HEK293 (cell line): Measurements from ENCODE around the gene RPS21.

Experiments
- CTCF ChIA-PET: fragments of 350-600 bp; formaldehyde crosslinking; extraction: SDS; loops from one replicate; lab custom pipeline; 2021; ENCODE audit warnings: antibody characterized with exemption; lab: Yijun Ruan, JAX
- POLR2A ChIA-PET: fragments of 300-600 bp; formaldehyde crosslinking; extraction: SDS; loops from one replicate; lab custom pipeline; 2020; ENCODE audit warnings: antibody characterized with exemption, inconsistent platforms; lab: Yijun Ruan, JAX
- H3K27ac ChIP-seq: fragments of 200-500 bp; sonication (Bioruptor generic); 2 replicates; pipeline ENCODE4 v1.5.1; 2014; ENCODE audit warnings: low read depth, low read length, control low read depth, inconsistent platforms; ENCODE audit errors: extremely low read depth
- H3K36me3 ChIP-seq, 2 experiments: fragments of 200-500 bp in 1 of 2; sonication (Bioruptor generic) in 1 of 2; 1 replicate in 1 of 2; 2 replicates in 1 of 2; pipeline ENCODE4 v1.5.1; 2014 to 2017; ENCODE audit warnings: inconsistent platforms in 2 of 2, low read length in 2 of 2; ENCODE audit not compliant: control insufficient read depth in 2 of 2, insufficient read depth in 1 of 2
- H3K4me1 ChIP-seq: fragments of 200-500 bp; sonication (Bioruptor generic); 2 replicates; pipeline ENCODE4 v1.5.1; 2014; ENCODE audit warnings: mild to moderate bottlenecking, low read length, inconsistent platforms; ENCODE audit not compliant: control insufficient read depth, insufficient read depth
- H3K4me3 ChIP-seq: 2 replicates; pipeline ENCODE4 v1.5.1; 2011; ENCODE audit warnings: low read depth, mild to moderate bottlenecking, control low read depth, low read length, moderate library complexity
- H3K9me3 ChIP-seq: fragments of 200-500 bp; sonication (Bioruptor generic); 2 replicates; pipeline ENCODE4 v1.5.1; 2014; ENCODE audit warnings: low read depth, low read length, inconsistent platforms; ENCODE audit not compliant: control insufficient read depth, insufficient read depth
- BCL11B ChIP-seq: fragments of 450-650 bp; formaldehyde crosslinking; IDR thresholded peaks from 2 replicates; pipeline ENCODE4 v1.5.1; 2016; ENCODE audit warnings: low read depth, missing biosample characterization, missing genetic modification characterization
- FEZF1 ChIP-seq: fragments of 450-650 bp; formaldehyde crosslinking; IDR thresholded peaks from 2 replicates; pipeline ENCODE4 v1.5.1; 2016; ENCODE audit warnings: missing biosample characterization, missing genetic modification characterization
- GLIS2 ChIP-seq: fragments of 450-650 bp; formaldehyde crosslinking; IDR thresholded peaks from 2 replicates; pipeline ENCODE4 v1.5.1; 2016; ENCODE audit warnings: missing biosample characterization, missing genetic modification characterization
- KLF16 ChIP-seq: fragments of 450-650 bp; formaldehyde crosslinking; IDR thresholded peaks from 2 replicates; pipeline ENCODE4 v1.5.1; 2017; ENCODE audit warnings: missing biosample characterization, missing genetic modification characterization
- SP2 ChIP-seq: fragments of 450-650 bp; formaldehyde crosslinking; IDR thresholded peaks from 2 replicates; pipeline ENCODE4 v1.5.1; 2016; ENCODE audit warnings: missing biosample characterization, missing genetic modification characterization
- SP7 ChIP-seq: fragments of 450-650 bp; formaldehyde crosslinking; IDR thresholded peaks from 2 replicates; pipeline ENCODE4 v1.5.1; 2016; ENCODE audit warnings: missing biosample characterization, missing genetic modification characterization
- ZBTB7A ChIP-seq: fragments of 450-650 bp; formaldehyde crosslinking; IDR thresholded peaks from 2 replicates; pipeline ENCODE4 v1.5.1; 2016; ENCODE audit warnings: low read depth, missing biosample characterization, missing genetic modification characterization
- ZBTB8A ChIP-seq: fragments of 450-650 bp; formaldehyde crosslinking; IDR thresholded peaks from 2 replicates; pipeline ENCODE4 v1.5.1; 2016; ENCODE audit warnings: missing biosample characterization, missing genetic modification characterization
- ZNF114 ChIP-seq: fragments of 450-650 bp; formaldehyde crosslinking; IDR thresholded peaks from 2 replicates; pipeline ENCODE4 v1.5.0; 2017; ENCODE audit warnings: missing biosample characterization, missing genetic modification characterization
- ZNF132 ChIP-seq: fragments of 450-650 bp; formaldehyde crosslinking; IDR thresholded peaks from 2 replicates; pipeline ENCODE4 v1.5.1; 2017; ENCODE audit warnings: missing biosample characterization, missing genetic modification characterization, borderline replicate concordance
- ZNF155 ChIP-seq: fragments of 450-650 bp; formaldehyde crosslinking; IDR thresholded peaks from 2 replicates; pipeline ENCODE4 v1.5.1; 2016; ENCODE audit warnings: missing biosample characterization, missing genetic modification characterization
- ZNF292 ChIP-seq: fragments of 450-650 bp; formaldehyde crosslinking; IDR thresholded peaks from 2 replicates; pipeline ENCODE4 v1.5.1; 2016; ENCODE audit warnings: low read depth, missing biosample characterization, missing genetic modification characterization, borderline replicate concordance
- ZNF302 ChIP-seq: fragments of 450-650 bp; formaldehyde crosslinking; IDR thresholded peaks from 2 replicates; pipeline ENCODE4 v1.5.1; 2016; ENCODE audit warnings: missing biosample characterization, missing genetic modification characterization, low read depth
- ZNF423 ChIP-seq: fragments of 450-650 bp; formaldehyde crosslinking; IDR thresholded peaks from 2 replicates; pipeline ENCODE4 v1.5.1; 2016; ENCODE audit warnings: missing biosample characterization, missing genetic modification characterization
- ZNF600 ChIP-seq: fragments of 450-650 bp; formaldehyde crosslinking; IDR thresholded peaks from 2 replicates; pipeline ENCODE4 v1.5.1; 2016; ENCODE audit warnings: missing biosample characterization, missing genetic modification characterization
- ZNF610 ChIP-seq: fragments of 450-650 bp; formaldehyde crosslinking; IDR thresholded peaks from 2 replicates; pipeline ENCODE4 v1.5.1; 2016; ENCODE audit warnings: missing biosample characterization, missing genetic modification characterization, borderline replicate concordance
- ZNF624 ChIP-seq: fragments of 450-650 bp; formaldehyde crosslinking; IDR thresholded peaks from 2 replicates; pipeline ENCODE4 v1.5.1; 2017; ENCODE audit warnings: missing biosample characterization, missing genetic modification characterization
- TF ChIP-seq, protein P1 (sequence below): fragments of 450-650 bp; IDR thresholded peaks from 2 replicates; pipeline ENCODE4 v1.5.1; 2018; ENCODE audit warnings: missing biosample characterization, mild to moderate bottlenecking, missing genetic modification characterization
- TF ChIP-seq, protein P2 (sequence below): fragments of 450-650 bp; formaldehyde crosslinking; IDR thresholded peaks from 2 replicates; pipeline ENCODE4 v1.5.1; 2016; ENCODE audit warnings: missing biosample characterization, missing genetic modification characterization, borderline replicate concordance
- TF ChIP-seq, protein P3 (sequence below): fragments of 450-650 bp; formaldehyde crosslinking; IDR thresholded peaks from 2 replicates; pipeline ENCODE4 v1.5.1; 2016; ENCODE audit warnings: missing biosample characterization, missing genetic modification characterization
- TF ChIP-seq, protein P4 (sequence below): sonication (generic); formaldehyde crosslinking; IDR thresholded peaks from 2 replicates; pipeline ENCODE4 v1.8.1; 2022; ENCODE audit warnings: mild to moderate bottlenecking, moderate library complexity, missing genetic modification reagents
- TF ChIP-seq, protein P5 (sequence below): fragments of 450-650 bp; formaldehyde crosslinking; IDR thresholded peaks from 2 replicates; pipeline ENCODE4 v1.5.0; 2017; ENCODE audit warnings: missing biosample characterization, missing genetic modification characterization, borderline replicate concordance
- TF ChIP-seq, protein P6 (sequence below): fragments of 450-650 bp; formaldehyde crosslinking; IDR thresholded peaks from 2 replicates; pipeline ENCODE4 v1.5.1; 2016; ENCODE audit warnings: missing biosample characterization, missing genetic modification characterization

The RPS21 gene

DNA sequence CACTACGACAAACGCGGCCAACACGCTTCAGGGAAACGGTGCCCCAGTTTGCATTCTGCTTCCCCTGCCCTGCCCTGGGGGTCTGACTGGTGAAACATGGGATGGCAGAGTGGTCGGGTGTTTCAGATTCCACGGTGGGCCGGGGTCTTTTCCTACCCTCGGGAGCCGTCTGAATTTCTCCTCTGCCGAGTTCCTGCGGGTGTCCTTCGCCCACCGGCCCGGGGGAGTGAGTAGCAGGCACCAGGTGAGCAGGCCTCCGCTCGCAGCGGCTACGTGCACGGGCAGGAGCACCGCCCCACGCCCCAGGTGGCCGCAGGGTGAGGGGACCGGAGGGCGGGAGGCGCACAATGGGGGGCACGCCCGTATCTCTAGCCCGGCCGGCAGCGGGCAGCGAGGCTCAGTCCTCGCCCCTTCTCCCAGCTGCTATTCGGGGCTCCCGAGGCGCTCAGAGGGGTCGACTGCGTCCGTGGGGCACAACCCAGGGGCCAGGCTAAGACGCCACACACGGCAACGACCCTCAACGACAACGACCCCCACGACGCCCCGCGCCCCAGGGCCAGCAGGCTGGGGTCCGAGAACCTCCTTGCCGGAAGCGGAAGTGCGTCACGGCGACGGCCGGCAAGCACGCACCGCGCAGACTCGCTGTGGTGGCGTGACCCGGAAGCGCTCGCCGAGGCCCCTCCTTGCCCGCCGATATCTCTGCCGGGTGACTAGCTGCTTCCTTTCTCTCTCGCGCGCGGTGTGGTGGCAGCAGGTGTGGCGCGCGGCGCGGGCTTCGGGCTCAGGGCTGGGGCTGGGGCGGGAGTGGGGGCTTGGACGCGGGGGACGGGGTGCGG is at the start of gene RPS21:
RPS21 (plus strand) TSS at position 721 of the 836 bp plus-strand sequence. CDS start 236 bp downstream, outside the sequence.
- H3K9me3 ChIP-seq = no peaks in the 10 kb centered on the region
- peak within 1 kb of the TSS; percentile 93 for H3K4me3 ChIP-seq
- H3K36me3 ChIP-seq = peaks cover 9 to 56% of the 10 kb centered on the region in 2 experiments
- POLR2A ChIA-PET = interaction anchor here (0.6 to 2.1 kb wide), 20 partner anchors 9 to 1734 kb away, joined by 3 to 14 read pairs (median 6); partner anchors contain the start of genes ADRM1, COL9A3 and LSM14B
- CTCF ChIA-PET = interaction anchor here (0.6 to 1.3 kb wide), 5 partner anchors 23 to 904 kb away, joined by 3 to 4 read pairs (median 3); no protein-coding TSS in a partner anchor
- H3K4me1 ChIP-seq = peaks cover 5% of the 10 kb centered on the region; the same call in 1 of the 2 replicates
- peak within 1 kb of the TSS; percentile 85 for H3K27ac ChIP-seq
- TF ChIP-seq, protein P1, sequence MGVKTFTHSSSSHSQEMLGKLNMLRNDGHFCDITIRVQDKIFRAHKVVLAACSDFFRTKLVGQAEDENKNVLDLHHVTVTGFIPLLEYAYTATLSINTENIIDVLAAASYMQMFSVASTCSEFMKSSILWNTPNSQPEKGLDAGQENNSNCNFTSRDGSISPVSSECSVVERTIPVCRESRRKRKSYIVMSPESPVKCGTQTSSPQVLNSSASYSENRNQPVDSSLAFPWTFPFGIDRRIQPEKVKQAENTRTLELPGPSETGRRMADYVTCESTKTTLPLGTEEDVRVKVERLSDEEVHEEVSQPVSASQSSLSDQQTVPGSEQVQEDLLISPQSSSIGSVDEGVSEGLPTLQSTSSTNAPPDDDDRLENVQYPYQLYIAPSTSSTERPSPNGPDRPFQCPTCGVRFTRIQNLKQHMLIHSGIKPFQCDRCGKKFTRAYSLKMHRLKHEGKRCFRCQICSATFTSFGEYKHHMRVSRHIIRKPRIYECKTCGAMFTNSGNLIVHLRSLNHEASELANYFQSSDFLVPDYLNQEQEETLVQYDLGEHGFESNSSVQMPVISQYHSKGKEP = no peak
- peak; percentile 92 for TF ChIP-seq KLF16
- TF ChIP-seq ZBTB8A (tag by site-specific recombination) = peak; percentile 97
- peak; percentile 100 for TF ChIP-seq GLIS2 (tag by site-specific recombination)
- no peak for TF ChIP-seq ZNF132 (tag by site-specific recombination)
- peak; percentile 97 for TF ChIP-seq ZNF423 (tag by site-specific recombination)
- TF ChIP-seq ZNF114 (tag by site-specific recombination) = no peak
- TF ChIP-seq, protein P2, sequence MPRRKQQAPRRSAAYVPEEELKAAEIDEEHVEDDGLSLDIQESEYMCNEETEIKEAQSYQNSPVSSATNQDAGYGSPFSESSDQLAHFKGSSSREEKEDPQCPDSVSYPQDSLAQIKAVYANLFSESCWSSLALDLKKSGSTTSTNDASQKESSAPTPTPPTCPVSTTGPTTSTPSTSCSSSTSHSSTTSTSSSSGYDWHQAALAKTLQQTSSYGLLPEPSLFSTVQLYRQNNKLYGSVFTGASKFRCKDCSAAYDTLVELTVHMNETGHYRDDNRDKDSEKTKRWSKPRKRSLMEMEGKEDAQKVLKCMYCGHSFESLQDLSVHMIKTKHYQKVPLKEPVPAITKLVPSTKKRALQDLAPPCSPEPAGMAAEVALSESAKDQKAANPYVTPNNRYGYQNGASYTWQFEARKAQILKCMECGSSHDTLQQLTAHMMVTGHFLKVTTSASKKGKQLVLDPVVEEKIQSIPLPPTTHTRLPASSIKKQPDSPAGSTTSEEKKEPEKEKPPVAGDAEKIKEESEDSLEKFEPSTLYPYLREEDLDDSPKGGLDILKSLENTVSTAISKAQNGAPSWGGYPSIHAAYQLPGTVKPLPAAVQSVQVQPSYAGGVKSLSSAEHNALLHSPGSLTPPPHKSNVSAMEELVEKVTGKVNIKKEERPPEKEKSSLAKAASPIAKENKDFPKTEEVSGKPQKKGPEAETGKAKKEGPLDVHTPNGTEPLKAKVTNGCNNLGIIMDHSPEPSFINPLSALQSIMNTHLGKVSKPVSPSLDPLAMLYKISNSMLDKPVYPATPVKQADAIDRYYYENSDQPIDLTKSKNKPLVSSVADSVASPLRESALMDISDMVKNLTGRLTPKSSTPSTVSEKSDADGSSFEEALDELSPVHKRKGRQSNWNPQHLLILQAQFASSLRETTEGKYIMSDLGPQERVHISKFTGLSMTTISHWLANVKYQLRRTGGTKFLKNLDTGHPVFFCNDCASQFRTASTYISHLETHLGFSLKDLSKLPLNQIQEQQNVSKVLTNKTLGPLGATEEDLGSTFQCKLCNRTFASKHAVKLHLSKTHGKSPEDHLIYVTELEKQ (tag by site-specific recombination) = no peak
- TF ChIP-seq FEZF1 (tag by site-specific recombination) = no peak
- TF ChIP-seq BCL11B = no peak; the same call in 1 of the 2 replicates
- TF ChIP-seq ZNF155 (tag by site-specific recombination) = no peak
- no peak for TF ChIP-seq ZNF302
- TF ChIP-seq, protein P3, sequence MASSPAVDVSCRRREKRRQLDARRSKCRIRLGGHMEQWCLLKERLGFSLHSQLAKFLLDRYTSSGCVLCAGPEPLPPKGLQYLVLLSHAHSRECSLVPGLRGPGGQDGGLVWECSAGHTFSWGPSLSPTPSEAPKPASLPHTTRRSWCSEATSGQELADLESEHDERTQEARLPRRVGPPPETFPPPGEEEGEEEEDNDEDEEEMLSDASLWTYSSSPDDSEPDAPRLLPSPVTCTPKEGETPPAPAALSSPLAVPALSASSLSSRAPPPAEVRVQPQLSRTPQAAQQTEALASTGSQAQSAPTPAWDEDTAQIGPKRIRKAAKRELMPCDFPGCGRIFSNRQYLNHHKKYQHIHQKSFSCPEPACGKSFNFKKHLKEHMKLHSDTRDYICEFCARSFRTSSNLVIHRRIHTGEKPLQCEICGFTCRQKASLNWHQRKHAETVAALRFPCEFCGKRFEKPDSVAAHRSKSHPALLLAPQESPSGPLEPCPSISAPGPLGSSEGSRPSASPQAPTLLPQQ (tag by site-specific recombination) = peak; percentile 51; the same call in 1 of the 2 replicates
- TF ChIP-seq ZNF610 (tag by site-specific recombination) = no peak
- TF ChIP-seq, protein P4, sequence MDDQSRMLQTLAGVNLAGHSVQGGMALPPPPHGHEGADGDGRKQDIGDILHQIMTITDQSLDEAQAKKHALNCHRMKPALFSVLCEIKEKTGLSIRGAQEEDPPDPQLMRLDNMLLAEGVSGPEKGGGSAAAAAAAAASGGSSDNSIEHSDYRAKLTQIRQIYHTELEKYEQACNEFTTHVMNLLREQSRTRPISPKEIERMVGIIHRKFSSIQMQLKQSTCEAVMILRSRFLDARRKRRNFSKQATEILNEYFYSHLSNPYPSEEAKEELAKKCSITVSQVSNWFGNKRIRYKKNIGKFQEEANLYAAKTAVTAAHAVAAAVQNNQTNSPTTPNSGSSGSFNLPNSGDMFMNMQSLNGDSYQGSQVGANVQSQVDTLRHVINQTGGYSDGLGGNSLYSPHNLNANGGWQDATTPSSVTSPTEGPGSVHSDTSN (CRISPR knock-in tag) = peak; percentile 66; the same call in 1 of the 2 replicates
- TF ChIP-seq, protein P5, sequence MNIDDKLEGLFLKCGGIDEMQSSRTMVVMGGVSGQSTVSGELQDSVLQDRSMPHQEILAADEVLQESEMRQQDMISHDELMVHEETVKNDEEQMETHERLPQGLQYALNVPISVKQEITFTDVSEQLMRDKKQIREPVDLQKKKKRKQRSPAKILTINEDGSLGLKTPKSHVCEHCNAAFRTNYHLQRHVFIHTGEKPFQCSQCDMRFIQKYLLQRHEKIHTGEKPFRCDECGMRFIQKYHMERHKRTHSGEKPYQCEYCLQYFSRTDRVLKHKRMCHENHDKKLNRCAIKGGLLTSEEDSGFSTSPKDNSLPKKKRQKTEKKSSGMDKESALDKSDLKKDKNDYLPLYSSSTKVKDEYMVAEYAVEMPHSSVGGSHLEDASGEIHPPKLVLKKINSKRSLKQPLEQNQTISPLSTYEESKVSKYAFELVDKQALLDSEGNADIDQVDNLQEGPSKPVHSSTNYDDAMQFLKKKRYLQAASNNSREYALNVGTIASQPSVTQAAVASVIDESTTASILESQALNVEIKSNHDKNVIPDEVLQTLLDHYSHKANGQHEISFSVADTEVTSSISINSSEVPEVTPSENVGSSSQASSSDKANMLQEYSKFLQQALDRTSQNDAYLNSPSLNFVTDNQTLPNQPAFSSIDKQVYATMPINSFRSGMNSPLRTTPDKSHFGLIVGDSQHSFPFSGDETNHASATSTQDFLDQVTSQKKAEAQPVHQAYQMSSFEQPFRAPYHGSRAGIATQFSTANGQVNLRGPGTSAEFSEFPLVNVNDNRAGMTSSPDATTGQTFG = no peak
- TF ChIP-seq ZNF624 (tag by site-specific recombination) = no peak
- peak; percentile 98 for TF ChIP-seq ZBTB7A
- peak; percentile 64 for TF ChIP-seq SP7 (tag by site-specific recombination)
- no peak for TF ChIP-seq ZNF292 (tag by site-specific recombination)
- TF ChIP-seq, protein P6, sequence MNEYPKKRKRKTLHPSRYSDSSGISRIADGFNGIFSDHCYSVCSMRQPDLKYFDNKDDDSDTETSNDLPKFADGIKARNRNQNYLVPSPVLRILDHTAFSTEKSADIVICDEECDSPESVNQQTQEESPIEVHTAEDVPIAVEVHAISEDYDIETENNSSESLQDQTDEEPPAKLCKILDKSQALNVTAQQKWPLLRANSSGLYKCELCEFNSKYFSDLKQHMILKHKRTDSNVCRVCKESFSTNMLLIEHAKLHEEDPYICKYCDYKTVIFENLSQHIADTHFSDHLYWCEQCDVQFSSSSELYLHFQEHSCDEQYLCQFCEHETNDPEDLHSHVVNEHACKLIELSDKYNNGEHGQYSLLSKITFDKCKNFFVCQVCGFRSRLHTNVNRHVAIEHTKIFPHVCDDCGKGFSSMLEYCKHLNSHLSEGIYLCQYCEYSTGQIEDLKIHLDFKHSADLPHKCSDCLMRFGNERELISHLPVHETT (tag by site-specific recombination) = no peak
- no peak for TF ChIP-seq ZNF600 (tag by site-specific recombination)
- peak; percentile 97 for TF ChIP-seq SP2 (tag by site-specific recombination)
